IMR-90 (cell line): ENCODE measurements around the gene UNC93B1. TPM values are rescaled to one million over a fixed set of nuclear protein-coding genes. Genes with fewer than 3 reads are reported as not detected.

Source experiments
- ATAC-seq: fragments of 200-7000 bp; cut with Tn5 transposase; 2 replicates; pipeline ENCODE4 v1.9.1; 2020; ENCODE audit warnings: low read depth, mild to moderate bottlenecking, moderate library complexity
- BruUV-seq: library from RNA; stranded (reverse); fragments of 400-500 nt; replicated peaks from 2 replicates; lab custom pipeline; 2021; lab: Mats Ljungman, UMichigan
- CTCF ChIA-PET: fragments of 300-600 bp; formaldehyde crosslinking; extraction: SDS; loops from one replicate; lab custom pipeline; 2021; ENCODE audit warnings: antibody characterized with exemption; lab: Yijun Ruan, JAX
- POLR2A ChIA-PET: fragments of 300-600 bp; sonication (Branson Sonifier 250); formaldehyde crosslinking; loops from one replicate; lab custom pipeline; 2022; ENCODE audit warnings: antibody characterized with exemption; ENCODE audit not compliant: unreplicated experiment; lab: Charles Lee
- DNase-seq: peaks from one replicate; pipeline ENCODE4 v3.0.0; 2013
- H2AFZ ChIP-seq: replicated peaks from 2 replicates; pipeline ENCODE3; 2013; ENCODE audit warnings: low read length, mild to moderate bottlenecking; ENCODE audit not compliant: poor library complexity
- H2AK5ac ChIP-seq: 2 replicates; pipeline ENCODE4 v1.6.1; 2013; ENCODE audit warnings: low read depth, low read length, inconsistent platforms
- H2AK9ac ChIP-seq: replicated peaks from 2 replicates; pipeline ENCODE3; 2013; ENCODE audit warnings: mild to moderate bottlenecking, low read depth, low read length, moderate library complexity; ENCODE audit not compliant: poor library complexity
- H2BK120ac ChIP-seq: 2 replicates; pipeline ENCODE4 v1.6.1; 2013; ENCODE audit warnings: low read depth, low read length, inconsistent platforms
- H2BK15ac ChIP-seq: 3 replicates; pipeline ENCODE4 v1.6.1; 2013; ENCODE audit warnings: low read depth, low read length, inconsistent platforms
- H2BK20ac ChIP-seq: 2 replicates; pipeline ENCODE4 v1.6.1; 2013; ENCODE audit warnings: low read depth, mild to moderate bottlenecking, inconsistent platforms, low read length, moderate library complexity
- H2BK5ac ChIP-seq: 2 replicates; pipeline ENCODE4 v1.6.1; 2013; ENCODE audit warnings: mild to moderate bottlenecking, low read depth, low read length, inconsistent platforms; ENCODE audit not compliant: poor library complexity, severe bottlenecking
- H3K14ac ChIP-seq: replicated peaks from 2 replicates; pipeline ENCODE4 v1.6.1; 2013; ENCODE audit warnings: low read depth, low read length, inconsistent platforms
- H3K18ac ChIP-seq: 2 replicates; pipeline ENCODE4 v1.6.1; 2013; ENCODE audit warnings: low read depth, low read length, control low read depth
- H3K23ac ChIP-seq: 2 replicates; pipeline ENCODE4 v1.6.1; 2013; ENCODE audit warnings: low read depth, low read length, inconsistent platforms
- H3K27ac ChIP-seq: 2 replicates; pipeline ENCODE4 v1.5.1; 2013; ENCODE audit warnings: mild to moderate bottlenecking, control low read depth, low read length; ENCODE audit not compliant: insufficient read depth
- H3K27me3 ChIP-seq: 2 replicates; pipeline ENCODE4 v1.6.1; 2013; ENCODE audit warnings: low read length; ENCODE audit not compliant: control insufficient read depth, insufficient read depth
- H3K36me3 ChIP-seq: 2 replicates; pipeline ENCODE4 v1.6.1; 2013; ENCODE audit warnings: low read length, mixed read lengths; ENCODE audit not compliant: control insufficient read depth, insufficient read depth
- H3K4ac ChIP-seq: 2 replicates; pipeline ENCODE4 v1.6.1; 2013; ENCODE audit warnings: low read depth, low read length, inconsistent platforms
- H3K4me1 ChIP-seq: 2 replicates; pipeline ENCODE4 v1.6.1; 2013; ENCODE audit warnings: low read length, mixed read lengths; ENCODE audit not compliant: control insufficient read depth, insufficient read depth
- H3K4me2 ChIP-seq: 2 replicates; pipeline ENCODE4 v1.6.1; 2013; ENCODE audit warnings: low read depth, mild to moderate bottlenecking, control low read depth, low read length, moderate library complexity
- H3K4me3 ChIP-seq: 2 replicates; pipeline ENCODE4 v1.5.1; 2013; ENCODE audit warnings: low read depth, mild to moderate bottlenecking, control low read depth, low read length, moderate library complexity; ENCODE audit not compliant: insufficient read depth
- H3K56ac ChIP-seq: 2 replicates; pipeline ENCODE4 v1.6.1; 2013; ENCODE audit warnings: low read length, inconsistent platforms; ENCODE audit not compliant: insufficient read depth; ENCODE audit errors: extremely low read depth
- H3K79me1 ChIP-seq, 2 experiments: 2 replicates each; pipeline ENCODE4 v1.6.1; 2013; ENCODE audit warnings: low read length in 2 of 2, inconsistent platforms in 1 of 2, low read depth in 1 of 2
- H3K9ac ChIP-seq: 2 replicates; pipeline ENCODE4 v1.6.1; 2013; ENCODE audit warnings: low read depth, low read length, control low read depth
- H3K9me1 ChIP-seq: 2 replicates; pipeline ENCODE4 v1.6.1; 2013; ENCODE audit warnings: low read length, inconsistent platforms; ENCODE audit not compliant: insufficient read depth
- H3K9me3 ChIP-seq: 2 replicates; pipeline ENCODE4 v1.6.1; 2013; ENCODE audit warnings: low read length; ENCODE audit not compliant: control insufficient read depth, insufficient read depth
- H4K20me1 ChIP-seq: 2 replicates; pipeline ENCODE4 v1.6.1; 2013; ENCODE audit warnings: low read length, inconsistent platforms; ENCODE audit not compliant: insufficient read depth
- H4K5ac ChIP-seq: 2 replicates; pipeline ENCODE4 v1.6.1; 2013; ENCODE audit warnings: mild to moderate bottlenecking, low read depth, low read length, control low read depth
- H4K8ac ChIP-seq, 2 experiments: 2 replicates each; pipeline ENCODE4 v1.6.1; 2013; ENCODE audit warnings: low read depth in 2 of 2, low read length in 2 of 2, control low read depth in 1 of 2, inconsistent platforms in 1 of 2
- H4K91ac ChIP-seq: 2 replicates; pipeline ENCODE4 v1.6.1; 2013; ENCODE audit warnings: low read depth, low read length, inconsistent platforms; ENCODE audit not compliant: insufficient read depth
- BHLHE40 ChIP-seq: fragments of 150-350 bp; IDR thresholded peaks from 2 replicates; pipeline ENCODE4 v1.6.1; 2016; ENCODE audit warnings: mild to moderate bottlenecking, low read depth, low read length
- CEBPB ChIP-seq: IDR thresholded peaks from 2 replicates; pipeline ENCODE4 v1.6.1; 2012; ENCODE audit warnings: low read depth, low read length, improper control_type of control experiment
- CHD1 ChIP-seq: IDR thresholded peaks from 2 replicates; pipeline ENCODE4 v1.6.1; 2012; ENCODE audit warnings: low read depth, low read length, improper control_type of control experiment
- FOS ChIP-seq: fragments of 150-350 bp; IDR thresholded peaks from 2 replicates; pipeline ENCODE4 v1.6.1; 2016; ENCODE audit warnings: low read depth, low read length
- MAFK ChIP-seq: IDR thresholded peaks from 2 replicates; pipeline ENCODE4 v1.6.1; 2012; ENCODE audit warnings: low read depth, low read length, improper control_type of control experiment
- MAZ ChIP-seq: IDR thresholded peaks from 2 replicates; pipeline ENCODE4 v1.6.1; 2012; ENCODE audit warnings: low read depth, mild to moderate bottlenecking, low read length, improper control_type of control experiment, moderate library complexity, borderline replicate concordance
- MXI1 ChIP-seq: IDR thresholded peaks from 2 replicates; pipeline ENCODE4 v1.6.1; 2012; ENCODE audit warnings: low read depth, mild to moderate bottlenecking, low read length, moderate library complexity, borderline replicate concordance
- NFE2L2 ChIP-seq: fragments of 150-350 bp; IDR thresholded peaks from 2 replicates; pipeline ENCODE4 v1.6.1; 2016; ENCODE audit warnings: low read depth, mild to moderate bottlenecking, low read length
- POLR2A ChIP-seq: IDR thresholded peaks from 2 replicates; pipeline ENCODE4 v1.6.1; 2012; ENCODE audit warnings: mild to moderate bottlenecking, low read depth, low read length
- RCOR1 ChIP-seq: IDR thresholded peaks from 2 replicates; pipeline ENCODE4 v1.6.1; 2012; ENCODE audit warnings: mild to moderate bottlenecking, low read length, improper control_type of control experiment; ENCODE audit not compliant: insufficient replicate concordance
- RFX5 ChIP-seq: IDR thresholded peaks from 2 replicates; pipeline ENCODE4 v1.8.0; 2012; ENCODE audit warnings: low read depth, mild to moderate bottlenecking, low read length, moderate library complexity
- SMC3 ChIP-seq: fragments of 150-350 bp; IDR thresholded peaks from 2 replicates; pipeline ENCODE4 v1.6.1; 2016; ENCODE audit warnings: low read depth, mild to moderate bottlenecking, antibody characterized with exemption, low read length, moderate library complexity
- WGBS, 2 experiments: methylation state at CpG; one replicate each; pipeline versions ENCODE4 v1.1.5 to v1.1.7; 2013; ENCODE audit warnings: missing lambda C conversion rate in 2 of 2; ENCODE audit not compliant: insufficient read length in 1 of 2; ENCODE audit errors: extremely low coverage in 2 of 2; 5-methylcytosine and 5-hydroxymethylcytosine counted together
- dilution Hi-C: fragments of 300-500 bp; cut with HindIII; formaldehyde crosslinking; loops from one replicate; pipeline ENCODE4 v1.14.3; 2018; ENCODE audit warnings: low sequenced_read_pairs; ENCODE audit not compliant: unreplicated experiment
- in situ Hi-C: fragments of 300-500 bp; cut with MboI; formaldehyde crosslinking; loops from 3 replicates; pipeline ENCODE4 v1.14.3; 2019; ENCODE audit warnings: low sequenced_read_pairs, inconsistent platforms, mixed read lengths
- intact Hi-C: fragments of 100-400 bp; cut with micrococcal nuclease; formaldehyde crosslinking; loops from 2 replicates; pipeline ENCODE4 v1.10.0; 2022
- polyA plus RNA-seq, 3 experiments: library from polyadenylated mRNA; depleted of rRNA; stranded (reverse); fragments of >200 nt; gene quantifications; 2 replicates each; pipeline ENCODE4 v1.2.3, GENCODE V29; 2012; ENCODE audit warnings: low replicate concordance in 1 of 3
- total RNA-seq: library from RNA; depleted of rRNA; stranded (reverse); fragments of >200 nt; gene quantifications from 2 replicates; pipeline ENCODE4 v1.2.3, GENCODE V29; 2012
- TF ChIP-seq, protein P1 (sequence below): fragments of 150-350 bp; IDR thresholded peaks from 2 replicates; pipeline ENCODE4 v1.6.1; 2016; ENCODE audit warnings: low read depth, mild to moderate bottlenecking, low read length, moderate library complexity, borderline replicate concordance
- TF ChIP-seq, protein P2 (sequence below): fragments of 150-350 bp; IDR thresholded peaks from 2 replicates; pipeline ENCODE4 v1.6.1; 2017; ENCODE audit warnings: mild to moderate bottlenecking, antibody characterized with exemption, low read length, low read depth
- TF ChIP-seq, protein P3 (sequence below): conservative IDR thresholded peaks from 2 replicates; pipeline ENCODE4 v1.5.1; 2012; ENCODE audit warnings: mild to moderate bottlenecking, low read depth, low read length, improper control_type of control experiment

UNC93B1 gene
- total and polyA plus RNA-seq, 2 of the 4 experiments (the other 2 are of a cell fraction): 10.9 to 19.2 TPM

DNA sequence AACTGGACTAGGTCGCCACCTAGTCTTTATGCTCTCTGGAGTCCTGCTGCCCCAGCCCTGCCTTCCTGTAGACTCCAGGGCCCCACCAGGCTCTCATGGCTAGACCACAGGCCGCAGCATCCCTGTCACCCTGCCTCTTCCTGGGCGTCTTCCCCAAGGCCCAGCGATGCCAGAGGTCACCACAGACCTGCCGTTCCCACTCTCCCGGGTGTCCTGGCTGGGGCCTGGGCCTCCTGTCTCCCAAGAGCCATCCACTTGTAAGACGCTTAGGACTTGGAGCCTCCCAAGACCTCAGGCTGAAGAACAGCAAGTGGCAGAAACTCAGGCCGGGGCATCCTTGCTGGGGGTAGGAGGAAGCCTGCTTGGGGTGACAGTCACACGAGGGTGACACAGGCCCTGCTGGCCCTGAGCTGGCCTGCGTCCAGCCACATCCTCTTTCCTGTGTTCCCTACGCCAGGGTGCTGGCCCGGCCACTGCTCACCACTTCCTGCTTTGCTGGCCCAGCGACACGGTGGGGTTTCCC is 32.9 kb upstream of the UNC93B1 start:
- ChIA-PET CTCF (no interaction called here), POLR2A (no interaction called here)
- Histone ChIP-seq H2BK15ac (no peak overlapping the region), H3K9me1 (no peaks in the 10 kb centered on the region), H3K27me3 (no peaks in the 10 kb centered on the region), H2AK9ac (peak overlapping the region; percentile 34), H2BK20ac (no peak overlapping the region), H2AFZ (no peak overlapping the region), H4K91ac (no peak overlapping the region), H2BK5ac (no peak overlapping the region), H4K8ac (no peak overlapping the region), H3K14ac (no peak overlapping the region), H3K4ac (no peak overlapping the region), H4K20me1 (no peaks in the 10 kb centered on the region; the same call in 1 of the 2 replicates), H3K23ac (no peak overlapping the region), H2BK120ac (no peak overlapping the region), H3K4me2 (no peak overlapping the region), H3K4me3 (no peak overlapping the region), H3K79me1 (peaks cover 14 to 55% of the 10 kb centered on the region in 2 experiments; a peak in 3 of 4 replicates), H3K56ac (no peak overlapping the region), H3K9ac (no peak overlapping the region), H3K18ac (no peak overlapping the region), H3K27ac (no peak overlapping the region), H3K4me1 (peaks cover 22% of the 10 kb centered on the region), H4K5ac (no peak overlapping the region), H2AK5ac (no peak overlapping the region), H3K36me3 (peaks cover 16% of the 10 kb centered on the region; the same call in 1 of the 2 replicates), H3K9me3 (no peaks in the 10 kb centered on the region)
- ATAC-seq (no peak), DNase-seq (no peak)
- in situ Hi-C loops (no loop called here), dilution Hi-C loops (no loop called here), intact Hi-C loops (no loop called here)
- no TSS peak for BruUV-seq
- WGBS, 2 experiments: 92% methylated on average over 6 of the region's 14 CpGs; no CpG with 5 or more reads in 1 of the 2 experiments
- no peak for TF ChIP-seq POLR2A
- TF ChIP-seq BHLHE40: no peak
- no peak for TF ChIP-seq CEBPB
- TF ChIP-seq SMC3: no peak
- no peak for TF ChIP-seq MAFK
- TF ChIP-seq NFE2L2: no peak
- TF ChIP-seq RCOR1: no peak
- TF ChIP-seq MAZ: no peak
- TF ChIP-seq, protein P1, sequence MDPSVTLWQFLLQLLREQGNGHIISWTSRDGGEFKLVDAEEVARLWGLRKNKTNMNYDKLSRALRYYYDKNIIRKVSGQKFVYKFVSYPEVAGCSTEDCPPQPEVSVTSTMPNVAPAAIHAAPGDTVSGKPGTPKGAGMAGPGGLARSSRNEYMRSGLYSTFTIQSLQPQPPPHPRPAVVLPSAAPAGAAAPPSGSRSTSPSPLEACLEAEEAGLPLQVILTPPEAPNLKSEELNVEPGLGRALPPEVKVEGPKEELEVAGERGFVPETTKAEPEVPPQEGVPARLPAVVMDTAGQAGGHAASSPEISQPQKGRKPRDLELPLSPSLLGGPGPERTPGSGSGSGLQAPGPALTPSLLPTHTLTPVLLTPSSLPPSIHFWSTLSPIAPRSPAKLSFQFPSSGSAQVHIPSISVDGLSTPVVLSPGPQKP: no peak
- TF ChIP-seq CHD1: no peak
- TF ChIP-seq MXI1: no peak
- TF ChIP-seq FOS: no peak
- TF ChIP-seq, protein P2, sequence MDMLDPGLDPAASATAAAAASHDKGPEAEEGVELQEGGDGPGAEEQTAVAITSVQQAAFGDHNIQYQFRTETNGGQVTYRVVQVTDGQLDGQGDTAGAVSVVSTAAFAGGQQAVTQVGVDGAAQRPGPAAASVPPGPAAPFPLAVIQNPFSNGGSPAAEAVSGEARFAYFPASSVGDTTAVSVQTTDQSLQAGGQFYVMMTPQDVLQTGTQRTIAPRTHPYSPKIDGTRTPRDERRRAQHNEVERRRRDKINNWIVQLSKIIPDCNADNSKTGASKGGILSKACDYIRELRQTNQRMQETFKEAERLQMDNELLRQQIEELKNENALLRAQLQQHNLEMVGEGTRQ: no peak
- TF ChIP-seq, protein P3, sequence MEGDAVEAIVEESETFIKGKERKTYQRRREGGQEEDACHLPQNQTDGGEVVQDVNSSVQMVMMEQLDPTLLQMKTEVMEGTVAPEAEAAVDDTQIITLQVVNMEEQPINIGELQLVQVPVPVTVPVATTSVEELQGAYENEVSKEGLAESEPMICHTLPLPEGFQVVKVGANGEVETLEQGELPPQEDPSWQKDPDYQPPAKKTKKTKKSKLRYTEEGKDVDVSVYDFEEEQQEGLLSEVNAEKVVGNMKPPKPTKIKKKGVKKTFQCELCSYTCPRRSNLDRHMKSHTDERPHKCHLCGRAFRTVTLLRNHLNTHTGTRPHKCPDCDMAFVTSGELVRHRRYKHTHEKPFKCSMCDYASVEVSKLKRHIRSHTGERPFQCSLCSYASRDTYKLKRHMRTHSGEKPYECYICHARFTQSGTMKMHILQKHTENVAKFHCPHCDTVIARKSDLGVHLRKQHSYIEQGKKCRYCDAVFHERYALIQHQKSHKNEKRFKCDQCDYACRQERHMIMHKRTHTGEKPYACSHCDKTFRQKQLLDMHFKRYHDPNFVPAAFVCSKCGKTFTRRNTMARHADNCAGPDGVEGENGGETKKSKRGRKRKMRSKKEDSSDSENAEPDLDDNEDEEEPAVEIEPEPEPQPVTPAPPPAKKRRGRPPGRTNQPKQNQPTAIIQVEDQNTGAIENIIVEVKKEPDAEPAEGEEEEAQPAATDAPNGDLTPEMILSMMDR: no peak
- no peak for TF ChIP-seq RFX5
